Gastroesophageal sphincter (tissue), 4 donors: ENCODE data around the gene GUCD1. TPM values are rescaled to one million over a fixed set of nuclear protein-coding genes. Genes with fewer than 3 reads are reported as not detected.
A peak's percentile ranks its signal among the peaks of the same experiment; 100 is the strongest.

Experiments
- ATAC-seq: fragments of 150-250 bp; one replicate; pipeline ENCODE4 v1.9.1; 2016; ENCODE audit warnings: mild to moderate bottlenecking, moderate library complexity
- H3K27ac ChIP-seq, 4 donors: fragments of 200-600 bp; sonication (generic) in 3 of 4; 1 replicate in 3 of 4; 2 replicates in 1 of 4; pipeline ENCODE4 v1.5.1; 2016 to 2019
- H3K27me3 ChIP-seq: fragments of 200-600 bp; sonication (generic); one replicate; pipeline ENCODE4 v1.5.1; 2019
- H3K36me3 ChIP-seq, 2 donors: fragments of 200-600 bp; sonication (generic); one replicate each; pipeline ENCODE4 v1.5.1; 2019; ENCODE audit warnings: control low read depth in 1 of 2
- H3K4me1 ChIP-seq, 3 donors: fragments of 200-600 bp; sonication (generic); 1 replicate in 2 of 3; 2 replicates in 1 of 3; pipeline ENCODE4 v1.5.1; 2016 to 2019; ENCODE audit warnings: control low read depth in 2 of 3
- H3K4me3 ChIP-seq, 2 donors: fragments of 200-600 bp; sonication (generic); one replicate each; pipeline ENCODE4 v1.5.1; 2019; ENCODE audit warnings: mild to moderate bottlenecking in 1 of 2, moderate library complexity in 1 of 2
- H3K9me3 ChIP-seq, 3 donors: fragments of 200-600 bp; sonication (generic); one replicate each; pipeline ENCODE4 v1.5.1; 2017 to 2019; ENCODE audit warnings: control low read depth in 2 of 3
- EP300 ChIP-seq: sonication (generic); formaldehyde crosslinking; IDR thresholded peaks from one replicate; pipeline ENCODE4 v1.6.1; 2017; ENCODE audit warnings: antibody characterized with exemption, mild to moderate bottlenecking
- POLR2A ChIP-seq, 2 donors: fragments of 450-650 bp; IDR thresholded peaks; one replicate each; pipeline ENCODE4 v1.6.1; 2017; ENCODE audit warnings: antibody characterized with exemption in 2 of 2, mild to moderate bottlenecking in 2 of 2, moderate library complexity in 1 of 2
- POLR2AphosphoS5 ChIP-seq: sonication (generic); formaldehyde crosslinking; IDR thresholded peaks from one replicate; pipeline ENCODE4 v1.6.1; 2017; ENCODE audit warnings: antibody characterized with exemption
- WGBS, 2 donors: methylation state at CpG; one replicate each; pipeline ENCODE4 v1.1.5; 2018; ENCODE audit warnings: low coverage in 1 of 2; 5-methylcytosine and 5-hydroxymethylcytosine counted together
- total RNA-seq, 4 donors: library from RNA; depleted of rRNA; stranded (reverse); fragments of >200 nt; gene quantifications; one replicate each; pipeline ENCODE4 v1.1.0, GENCODE V29; 2016
- TF ChIP-seq, protein P1 (sequence below), 4 experiments: fragments of 200-600 bp in 2 of 4; fragments of 450-650 bp in 2 of 4; sonication (generic) in 1 of 4; IDR thresholded peaks; one replicate each; pipeline ENCODE4 v1.5.1; 2017 to 2019; ENCODE audit warnings: antibody characterized with exemption in 4 of 4, mild to moderate bottlenecking in 2 of 4, moderate library complexity in 2 of 4

GUCD1 gene
- total RNA-seq, 4 donors from 2014 or later: 107 to 178 (median 121) TPM

DNA sequence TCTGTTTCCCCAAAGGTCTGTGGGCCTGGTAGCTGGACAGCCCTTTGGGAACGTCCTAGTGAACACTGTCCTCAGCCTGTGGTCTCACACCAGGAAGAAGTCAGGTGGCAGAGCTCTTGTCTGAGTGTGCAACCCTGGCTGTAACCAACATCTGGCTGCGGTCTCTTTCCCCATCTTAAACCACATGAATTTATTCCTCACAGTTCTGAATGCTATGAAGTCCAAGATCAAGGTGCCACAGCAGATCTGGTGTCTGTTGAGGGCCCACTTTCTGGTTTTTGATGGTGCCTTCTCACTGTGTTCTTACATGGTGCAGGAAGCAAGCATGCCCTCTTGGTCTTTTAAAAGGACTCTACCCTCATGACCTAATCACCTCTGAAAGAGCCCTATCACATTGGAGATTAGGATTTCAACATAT lies 57.1 kb downstream of the GUCD1 start:
- ATAC-seq: no peak
- Histone ChIP-seq H3K27me3 (peaks cover 26% of the 10 kb centered on the region), H3K4me1 (peaks cover 0 to 11% (median 7%) of the 10 kb centered on the region in 3 donors), H3K36me3 (no peaks in the 10 kb centered on the region), H3K4me3 (no peak overlapping the region), H3K27ac (no peak overlapping the region), H3K9me3 (no peaks in the 10 kb centered on the region)
- TF ChIP-seq POLR2A (IDR thresholded peaks at IDR 0.05): no peak
- TF ChIP-seq POLR2AphosphoS5: no peak
- TF ChIP-seq, protein P1, sequence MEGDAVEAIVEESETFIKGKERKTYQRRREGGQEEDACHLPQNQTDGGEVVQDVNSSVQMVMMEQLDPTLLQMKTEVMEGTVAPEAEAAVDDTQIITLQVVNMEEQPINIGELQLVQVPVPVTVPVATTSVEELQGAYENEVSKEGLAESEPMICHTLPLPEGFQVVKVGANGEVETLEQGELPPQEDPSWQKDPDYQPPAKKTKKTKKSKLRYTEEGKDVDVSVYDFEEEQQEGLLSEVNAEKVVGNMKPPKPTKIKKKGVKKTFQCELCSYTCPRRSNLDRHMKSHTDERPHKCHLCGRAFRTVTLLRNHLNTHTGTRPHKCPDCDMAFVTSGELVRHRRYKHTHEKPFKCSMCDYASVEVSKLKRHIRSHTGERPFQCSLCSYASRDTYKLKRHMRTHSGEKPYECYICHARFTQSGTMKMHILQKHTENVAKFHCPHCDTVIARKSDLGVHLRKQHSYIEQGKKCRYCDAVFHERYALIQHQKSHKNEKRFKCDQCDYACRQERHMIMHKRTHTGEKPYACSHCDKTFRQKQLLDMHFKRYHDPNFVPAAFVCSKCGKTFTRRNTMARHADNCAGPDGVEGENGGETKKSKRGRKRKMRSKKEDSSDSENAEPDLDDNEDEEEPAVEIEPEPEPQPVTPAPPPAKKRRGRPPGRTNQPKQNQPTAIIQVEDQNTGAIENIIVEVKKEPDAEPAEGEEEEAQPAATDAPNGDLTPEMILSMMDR (IDR thresholded peaks at IDR 0.05): no peak
- no peak for TF ChIP-seq EP300
- WGBS, 2 donors: 62 to 100% methylated on average over 1 to 2 of the region's 2 CpGs

DNA sequence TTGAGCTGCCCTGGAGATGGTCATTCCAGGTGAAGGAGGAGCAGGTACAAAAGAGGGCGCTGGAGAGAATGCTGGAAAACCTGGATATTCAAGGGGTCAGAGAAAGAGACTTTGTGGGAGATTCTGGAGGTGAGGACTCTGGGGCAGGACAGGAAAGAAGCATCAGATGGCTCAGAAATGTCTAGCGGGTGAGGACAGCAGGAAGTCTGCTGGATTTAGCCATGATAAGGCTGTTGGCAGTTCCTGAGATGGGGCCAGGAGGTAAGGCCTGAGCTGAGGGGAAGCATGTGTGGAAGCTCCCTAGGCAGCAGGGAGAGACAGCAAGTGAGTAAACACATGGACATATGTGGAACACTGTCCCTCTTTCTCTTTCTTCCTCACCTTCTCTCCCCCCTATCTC lies 58.3 kb downstream of the GUCD1 start:
- H3K4me1 ChIP-seq: peaks cover 0 to 11% (median 7%) of the 10 kb centered on the region in 3 donors
- no peak overlapping the region for H3K27ac ChIP-seq
- TF ChIP-seq POLR2A (IDR thresholded peaks at IDR 0.05) (no peak), EP300 (no peak), POLR2AphosphoS5 (no peak)
- TF ChIP-seq, protein P1 (IDR thresholded peaks at IDR 0.05): no peak
- H3K9me3 ChIP-seq: no peaks in the 10 kb centered on the region
- 83% methylated on average over 1 to 2 of the region's 2 CpGs for WGBS, 2 donors
- no peak overlapping the region for H3K4me3 ChIP-seq
- H3K36me3 ChIP-seq: no peaks in the 10 kb centered on the region
- no peak for ATAC-seq
- peaks cover 26% of the 10 kb centered on the region for H3K27me3 ChIP-seq

DNA sequence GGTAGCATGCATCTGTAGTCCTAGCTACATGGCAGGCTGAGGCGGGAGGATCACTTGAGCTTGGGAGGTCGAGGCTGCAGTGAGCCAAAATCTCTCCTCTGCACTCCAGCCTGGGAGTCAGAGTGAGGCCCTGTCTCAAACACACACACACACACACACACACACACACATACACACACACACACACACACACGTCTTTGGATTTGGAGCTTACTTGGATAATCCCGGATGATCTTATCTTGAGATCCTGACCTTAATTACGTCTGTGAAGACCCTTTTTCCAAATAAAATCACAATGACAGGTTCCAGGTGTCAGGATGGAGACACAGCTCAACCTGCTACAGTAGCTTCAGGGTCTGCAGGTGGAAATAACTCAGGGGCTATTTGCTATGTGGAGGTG lies 58.7 kb downstream of the GUCD1 start:
- H3K9me3 ChIP-seq: no peaks in the 10 kb centered on the region
- H3K27me3 ChIP-seq: peaks cover 26% of the 10 kb centered on the region
- TF ChIP-seq POLR2A (IDR thresholded peaks at IDR 0.05): no peak
- no peak overlapping the region for H3K27ac ChIP-seq
- no peaks in the 10 kb centered on the region for H3K36me3 ChIP-seq
- peaks cover 0 to 11% (median 7%) of the 10 kb centered on the region in 3 donors for H3K4me1 ChIP-seq
- no peak overlapping the region for H3K4me3 ChIP-seq
- 79% methylated on average over 3 of the region's 5 CpGs; no CpG with 5 or more reads in 1 of the 2 donors for WGBS, 2 donors
- ATAC-seq: no peak

DNA sequence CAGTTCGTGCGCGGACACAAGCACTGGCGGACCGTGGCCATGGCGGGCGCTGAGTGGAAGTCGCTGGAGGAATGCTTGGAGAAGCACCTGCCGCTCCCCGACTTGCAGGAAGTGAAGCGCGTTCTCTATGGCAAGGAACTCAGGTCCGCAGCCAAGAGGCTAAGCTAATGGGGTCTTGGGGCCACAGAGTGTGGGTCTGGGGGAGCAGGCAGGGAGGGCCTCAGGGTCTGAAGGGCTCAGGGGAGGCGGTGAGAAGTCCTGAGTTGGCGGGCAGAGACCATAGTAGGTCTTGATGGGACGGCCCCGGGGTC lies 59.6 kb downstream of the GUCD1 start:
- no peak for TF ChIP-seq POLR2A (IDR thresholded peaks at IDR 0.05)
- TF ChIP-seq EP300: no peak
- no peak for TF ChIP-seq POLR2AphosphoS5
- TF ChIP-seq, protein P1 (IDR thresholded peaks at IDR 0.05): no peak
- ATAC-seq: no peak
- Histone ChIP-seq H3K27me3 (peaks cover 26% of the 10 kb centered on the region), H3K36me3 (no peaks in the 10 kb centered on the region), H3K27ac (no peak overlapping the region), H3K4me3 (no peak overlapping the region), H3K4me1 (peaks cover 0 to 11% (median 7%) of the 10 kb centered on the region in 3 donors), H3K9me3 (no peaks in the 10 kb centered on the region)
- 92 to 100% methylated on average over 1 to 7 of the region's 17 CpGs for WGBS, 2 donors

DNA sequence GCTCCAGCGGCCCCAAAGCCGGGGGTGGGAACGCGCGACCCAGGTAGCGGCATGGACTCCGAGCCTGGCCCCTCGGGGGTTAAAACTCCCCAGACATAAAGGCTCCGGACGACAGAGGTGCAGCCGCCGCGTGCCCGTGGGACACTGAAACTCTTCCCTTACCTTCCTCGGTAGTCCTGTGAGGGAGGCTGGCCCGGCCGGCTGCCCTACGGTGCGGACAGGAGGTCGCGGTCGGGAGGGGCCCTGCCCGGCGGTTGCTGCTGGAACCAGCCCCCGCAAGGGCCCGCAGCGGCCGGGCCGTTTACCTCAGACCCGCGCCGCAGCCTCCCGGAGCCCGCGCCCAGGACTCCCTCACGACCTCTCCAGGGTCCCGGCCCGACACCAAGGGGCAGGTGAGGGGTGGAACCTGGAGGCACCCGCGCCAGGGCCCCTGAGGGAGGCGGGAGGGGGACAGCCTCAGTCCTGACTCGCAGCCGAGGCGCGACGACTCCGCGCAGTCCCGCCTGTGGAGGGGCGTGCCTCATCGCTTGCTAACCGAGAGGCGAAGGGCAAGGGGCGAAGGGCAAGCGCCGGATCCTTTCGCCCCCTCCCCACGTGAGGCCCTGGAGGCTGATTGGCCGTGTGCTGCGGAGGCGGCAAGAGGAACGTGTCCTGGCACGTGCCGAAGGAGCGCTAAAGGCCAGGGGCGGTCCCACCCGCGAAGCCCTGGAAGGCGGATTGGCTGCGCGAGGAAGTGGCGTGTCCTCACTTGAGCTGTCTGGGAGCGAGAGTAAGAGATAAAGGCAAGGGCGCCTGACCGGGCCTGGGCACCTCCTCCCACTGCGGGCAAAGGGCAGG lies 60.2 kb downstream of the GUCD1 start, which contains the start of gene UPB1:
Gene UPB1 (plus strand): TSS at position 805 of the 837 bp plus-strand sequence. CDS start 72 bp downstream, outside the sequence.
- Histone ChIP-seq H3K36me3 (no peaks in the 10 kb centered on the region), H3K9me3 (no peaks in the 10 kb centered on the region), H3K4me1 (peaks cover 0 to 11% (median 7%) of the 10 kb centered on the region in 3 donors), H3K27me3 (peaks cover 26% of the 10 kb centered on the region), H3K27ac (no peak within 1 kb of the TSS), H3K4me3 (peak within 1 kb of the TSS in 1 of 2 donors; percentile 41)
- TF ChIP-seq, protein P1 (IDR thresholded peaks at IDR 0.05): no peak
- TF ChIP-seq EP300: no peak
- TF ChIP-seq POLR2AphosphoS5: no peak
- no peak for TF ChIP-seq POLR2A (IDR thresholded peaks at IDR 0.05)
- no peak for ATAC-seq
- WGBS, 2 donors: no CpG with 5 or more reads among the region's 76 CpGs
